ENCODE data around the gene EPX. TPM values are rescaled to one million over a fixed set of nuclear protein-coding genes. Genes with fewer than 3 reads are reported as not detected.

The EPX gene
- total RNA-seq, 1 experiment from 2014 or later: not detected

DNA sequence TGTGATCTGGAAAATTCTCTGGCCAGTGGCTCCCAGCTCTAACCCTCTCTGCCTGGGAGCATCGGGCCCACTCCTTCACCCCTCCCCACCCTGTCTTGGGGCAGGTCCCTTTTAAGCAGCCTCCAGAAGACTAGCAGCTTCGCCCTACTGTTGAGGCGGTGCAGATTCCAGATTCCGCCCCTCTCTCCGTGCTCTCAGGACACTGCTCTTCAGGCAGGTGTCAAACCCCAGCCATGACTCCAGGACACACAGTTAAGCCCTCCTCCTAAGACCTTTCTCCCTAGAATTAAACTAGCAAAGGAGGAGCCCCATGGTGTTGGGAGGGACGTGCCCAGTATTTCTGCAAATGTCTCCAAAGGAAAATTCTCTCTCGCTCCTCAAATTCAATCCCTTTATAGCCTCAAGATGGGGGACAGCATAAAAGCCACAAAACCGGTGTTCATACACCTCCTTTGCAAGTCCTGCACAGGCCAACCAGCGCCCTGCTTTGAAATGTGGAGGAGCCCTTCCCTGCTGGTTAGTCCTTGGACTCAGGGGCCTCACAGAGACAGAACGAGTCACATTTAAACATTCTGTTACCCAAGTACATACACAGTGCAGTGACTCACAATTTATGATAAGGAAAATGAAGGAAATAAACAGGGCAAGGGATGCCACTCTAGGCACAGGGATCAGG, 53.0 kb downstream of the EPX start:
- ChIA-PET POLR2A (no interaction called here), CTCF (no interaction called here)
- no peak for DNase-seq (ENCODE audit: unreplicated experiment)
- H3K36me3 Mint-ChIP-seq (ENCODE audit: insufficient read depth, unreplicated experiment): no peaks in the 10 kb centered on the region
- BruUV-seq (replicated peaks): no TSS peak
- TF ChIP-seq, protein P1, sequence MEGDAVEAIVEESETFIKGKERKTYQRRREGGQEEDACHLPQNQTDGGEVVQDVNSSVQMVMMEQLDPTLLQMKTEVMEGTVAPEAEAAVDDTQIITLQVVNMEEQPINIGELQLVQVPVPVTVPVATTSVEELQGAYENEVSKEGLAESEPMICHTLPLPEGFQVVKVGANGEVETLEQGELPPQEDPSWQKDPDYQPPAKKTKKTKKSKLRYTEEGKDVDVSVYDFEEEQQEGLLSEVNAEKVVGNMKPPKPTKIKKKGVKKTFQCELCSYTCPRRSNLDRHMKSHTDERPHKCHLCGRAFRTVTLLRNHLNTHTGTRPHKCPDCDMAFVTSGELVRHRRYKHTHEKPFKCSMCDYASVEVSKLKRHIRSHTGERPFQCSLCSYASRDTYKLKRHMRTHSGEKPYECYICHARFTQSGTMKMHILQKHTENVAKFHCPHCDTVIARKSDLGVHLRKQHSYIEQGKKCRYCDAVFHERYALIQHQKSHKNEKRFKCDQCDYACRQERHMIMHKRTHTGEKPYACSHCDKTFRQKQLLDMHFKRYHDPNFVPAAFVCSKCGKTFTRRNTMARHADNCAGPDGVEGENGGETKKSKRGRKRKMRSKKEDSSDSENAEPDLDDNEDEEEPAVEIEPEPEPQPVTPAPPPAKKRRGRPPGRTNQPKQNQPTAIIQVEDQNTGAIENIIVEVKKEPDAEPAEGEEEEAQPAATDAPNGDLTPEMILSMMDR (IDR thresholded peaks at IDR 0.05; ENCODE audit: unreplicated experiment): no peak
- no peak overlapping the region for H3K27ac Mint-ChIP-seq (ENCODE audit: low read depth, unreplicated experiment)
- peaks cover 63% of the 10 kb centered on the region for H3K27me3 Mint-ChIP-seq (ENCODE audit: insufficient read depth, unreplicated experiment)
- no peak overlapping the region for H3K4me3 Mint-ChIP-seq (ENCODE audit: unreplicated experiment)
- intact Hi-C loops (cut with micrococcal nuclease): no loop called here
- no peaks in the 10 kb centered on the region for H3K9me3 Mint-ChIP-seq (ENCODE audit: unreplicated experiment)
- H3K4me1 Mint-ChIP-seq (ENCODE audit: insufficient read depth, unreplicated experiment): no peaks in the 10 kb centered on the region

DNA sequence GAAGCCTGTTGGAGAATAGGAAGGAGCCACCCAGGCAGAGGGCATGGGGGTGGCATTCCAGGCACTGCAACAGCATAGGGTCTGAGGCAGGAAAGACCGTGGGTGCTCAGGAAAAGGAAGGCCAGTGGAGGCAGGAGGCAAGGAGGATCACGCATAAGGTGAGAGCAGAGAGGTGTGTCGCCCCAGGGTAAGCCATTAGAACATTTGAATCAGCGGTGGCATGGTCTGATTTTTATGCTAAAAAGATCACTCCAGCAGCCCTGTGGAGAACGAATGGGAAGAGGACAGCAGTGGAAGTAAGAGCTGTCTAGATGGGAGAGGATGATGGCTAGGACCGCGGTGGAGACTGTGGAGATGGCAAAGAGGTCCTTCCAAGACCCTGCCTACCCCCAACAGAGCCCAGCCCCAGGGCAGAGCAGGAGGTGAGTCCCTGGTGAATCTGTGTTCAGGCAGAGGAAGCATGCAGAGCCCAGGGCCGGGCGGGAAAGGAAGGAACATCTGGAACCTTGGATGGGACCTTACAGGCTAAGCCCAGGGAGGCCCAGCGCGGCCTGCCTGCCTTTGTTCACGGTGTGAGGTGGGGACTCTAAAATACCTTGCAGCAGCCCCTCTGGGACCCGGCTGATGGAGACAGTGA, 53.7 kb downstream of the EPX start:
- Mint-ChIP-seq H3K4me1 (ENCODE audit: insufficient read depth, unreplicated experiment) (no peaks in the 10 kb centered on the region), H3K4me3 (ENCODE audit: unreplicated experiment) (no peak overlapping the region), H3K27me3 (ENCODE audit: insufficient read depth, unreplicated experiment) (peaks cover 63% of the 10 kb centered on the region), H3K36me3 (ENCODE audit: insufficient read depth, unreplicated experiment) (no peaks in the 10 kb centered on the region), H3K27ac (ENCODE audit: low read depth, unreplicated experiment) (no peak overlapping the region), H3K9me3 (ENCODE audit: unreplicated experiment) (no peaks in the 10 kb centered on the region)
- ChIA-PET POLR2A (no interaction called here), CTCF (no interaction called here)
- TF ChIP-seq, protein P1 (IDR thresholded peaks at IDR 0.05; ENCODE audit: unreplicated experiment): no peak
- intact Hi-C loops (cut with micrococcal nuclease): no loop called here
- no peak for DNase-seq (ENCODE audit: unreplicated experiment)
- no TSS peak for BruUV-seq (replicated peaks)

DNA sequence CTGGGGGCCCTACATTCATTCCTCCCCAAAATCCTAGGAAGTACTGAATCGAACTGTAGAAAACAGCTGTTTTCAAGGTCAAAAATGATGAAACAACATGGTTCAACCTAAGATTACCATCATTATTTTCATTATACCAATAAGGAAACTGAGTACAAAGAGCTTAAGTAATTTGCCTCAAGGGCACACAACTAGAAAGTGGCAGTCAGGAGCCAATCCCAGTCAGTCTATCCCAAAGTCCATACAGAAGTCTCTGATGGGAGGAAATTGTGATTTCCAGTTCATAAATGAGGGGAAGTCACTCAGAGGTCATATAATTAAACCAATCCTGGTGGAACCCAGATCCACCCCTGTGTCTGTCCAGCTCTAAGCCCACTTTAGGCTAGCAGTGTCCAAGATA, 54.3 kb downstream of the EPX start:
- ChIA-PET CTCF (interaction anchor here (0.6 to 2.1 kb wide), 2 partner anchors 11 to 222 kb away, joined by 3 to 4 read pairs; no protein-coding TSS in a partner anchor), POLR2A (no interaction called here)
- no TSS peak for BruUV-seq (replicated peaks)

More for the DNA sequence above, 54.3 kb downstream of the EPX start:
- no peaks in the 10 kb centered on the region for H3K36me3 Mint-ChIP-seq (ENCODE audit: insufficient read depth, unreplicated experiment)
- intact Hi-C loops (cut with micrococcal nuclease): no loop called here
- peaks cover 63% of the 10 kb centered on the region for H3K27me3 Mint-ChIP-seq (ENCODE audit: insufficient read depth, unreplicated experiment)
- no peak overlapping the region for H3K4me3 Mint-ChIP-seq (ENCODE audit: unreplicated experiment)
- H3K4me1 Mint-ChIP-seq (ENCODE audit: insufficient read depth, unreplicated experiment): no peaks in the 10 kb centered on the region
- H3K27ac Mint-ChIP-seq (ENCODE audit: low read depth, unreplicated experiment): no peak overlapping the region
- no peaks in the 10 kb centered on the region for H3K9me3 Mint-ChIP-seq (ENCODE audit: unreplicated experiment)
- DNase-seq (ENCODE audit: unreplicated experiment): no peak
- TF ChIP-seq, protein P1 (IDR thresholded peaks at IDR 0.05; ENCODE audit: unreplicated experiment): no peak

All from MCF 10A (cell line).